HepG2 (cell line): ENCODE data around the gene ETF1. TPM values are rescaled to one million over a fixed set of nuclear protein-coding genes. Genes with fewer than 3 reads are reported as not detected.
A peak's percentile ranks its signal among the peaks of the same experiment; 100 is the strongest.

Source experiments
- ATAC-seq: fragments of 200-7000 bp; cut with Tn5 transposase; 3 replicates; pipeline ENCODE4 v1.9.1; 2020; ENCODE audit warnings: mild to moderate bottlenecking, moderate library complexity
- BruUV-seq: library from RNA; stranded (reverse); fragments of 400-500 nt; replicated peaks from 2 replicates; lab custom pipeline; 2021; lab: Mats Ljungman, UMichigan
- CTCF ChIA-PET: fragments of 300-600 bp; formaldehyde crosslinking; extraction: SDS; loops from one replicate; lab custom pipeline; 2021; ENCODE audit warnings: low total read pairs, inconsistent platforms, low intra/inter-chr PET ratio; lab: Yijun Ruan, JAX
- POLR2A ChIA-PET: fragments of 350-600 bp; sonication (Branson Sonifier 250); formaldehyde crosslinking; loops from one replicate; lab custom pipeline; 2020; ENCODE audit warnings: antibody characterized with exemption, inconsistent platforms; lab: Yijun Ruan, JAX
- DNase-seq: peaks from one replicate; pipeline ENCODE4 v3.0.0-alpha.2; 2015; ENCODE audit warnings: low spot score
- FAIRE-seq: peaks from 3 replicates; lab custom pipeline; 2011; peaks lifted over from hg19 to GRCh38; lab: Jason Lieb, UNC
- H2AFZ ChIP-seq: one replicate; pipeline ENCODE4 v1.6.1; 2011; ENCODE audit warnings: low read length, inconsistent platforms
- H3K27ac ChIP-seq: fragments of 300-600 bp; 3 replicates; pipeline ENCODE4 v1.8.0; 2011; ENCODE audit warnings: mixed run types, mild to moderate bottlenecking, mixed read lengths, low read length, inconsistent platforms; ENCODE audit not compliant: insufficient read depth; ENCODE audit errors: extremely low read length
- H3K27me3 ChIP-seq, 2 experiments: fragments of 200-600 bp in 1 of 2; 2 replicates in 1 of 2; 3 replicates in 1 of 2; pipeline versions ENCODE4 v1.6.0 to v1.8.0; 2011; ENCODE audit warnings: low read length in 2 of 2, mild to moderate bottlenecking in 2 of 2, moderate library complexity in 2 of 2, inconsistent platforms in 1 of 2; ENCODE audit not compliant: insufficient read depth in 2 of 2, control insufficient read depth in 1 of 2
- H3K36me3 ChIP-seq, 2 experiments: fragments of 200-600 bp in 1 of 2; replicated peaks in 1 of 2; 2 replicates in 1 of 2; 3 replicates in 1 of 2; pipeline versions ENCODE4 v1.5.1 to v1.8.0; 2011; ENCODE audit warnings: low read length in 2 of 2, inconsistent platforms in 1 of 2; ENCODE audit not compliant: insufficient read depth in 2 of 2, control insufficient read depth in 1 of 2
- H3K4me1 ChIP-seq: 2 replicates; pipeline ENCODE4 v1.5.1; 2012; ENCODE audit warnings: low read length, inconsistent platforms; ENCODE audit not compliant: insufficient read depth
- H3K4me2 ChIP-seq: 2 replicates; pipeline ENCODE4 v1.6.0; 2011; ENCODE audit warnings: low read depth, low read length, inconsistent platforms
- H3K4me3 ChIP-seq, 3 experiments: fragments of 200-600 bp in 1 of 3; sonication (generic), shearing (Covaris generic) in 1 of 3; replicated peaks in 1 of 3; 2 replicates each; pipeline ENCODE4 v1.5.1; 2011 to 2016; ENCODE audit warnings: low read length in 3 of 3, inconsistent platforms in 2 of 3, low read depth in 2 of 3, mild to moderate bottlenecking in 2 of 3, control low read depth in 1 of 3, mixed read lengths in 1 of 3; ENCODE audit not compliant: insufficient read depth in 1 of 3
- H3K79me2 ChIP-seq: one replicate; pipeline ENCODE4 v1.6.1; 2011; ENCODE audit warnings: low read length, inconsistent platforms; ENCODE audit not compliant: insufficient read depth
- H3K9ac ChIP-seq: 2 replicates; pipeline ENCODE4 v1.6.0; 2011; ENCODE audit warnings: mild to moderate bottlenecking, low read depth, low read length, inconsistent platforms; ENCODE audit not compliant: insufficient read depth
- H3K9me3 ChIP-seq: 2 replicates; pipeline ENCODE4 v1.5.1; 2012; ENCODE audit warnings: mild to moderate bottlenecking, low read length
- H4K20me1 ChIP-seq: 2 replicates; pipeline ENCODE4 v1.6.0; 2011; ENCODE audit warnings: inconsistent platforms, mild to moderate bottlenecking, low read length, moderate library complexity; ENCODE audit not compliant: insufficient read depth
- RBM22 ChIP-seq: fragments of 200-400 bp; formaldehyde crosslinking; optimal IDR thresholded peaks from 2 replicates; pipeline ENCODE3; 2017; ENCODE audit warnings: mild to moderate bottlenecking, low read length, moderate library complexity
- RNF219 ChIP-seq: sonication (generic); formaldehyde crosslinking; IDR thresholded peaks from 2 replicates; pipeline ENCODE4 v1.5.0; 2020; ENCODE audit warnings: mild to moderate bottlenecking, missing genetic modification reagents
- ZNF350 ChIP-seq: sonication (generic); formaldehyde crosslinking; IDR thresholded peaks from 2 replicates; pipeline ENCODE4 v1.4.0; 2020; ENCODE audit warnings: mild to moderate bottlenecking, low read depth, missing genetic modification reagents, borderline replicate concordance
- WGBS: methylation state at CpG from one replicate; pipeline ENCODE4 v1.1.6; 2017; ENCODE audit warnings: low lambda C conversion rate; 5-methylcytosine and 5-hydroxymethylcytosine counted together
- in situ Hi-C: cut with HindIII; loops from 2 replicates; pipeline ENCODE4 v1.10.0; 2017; ENCODE audit warnings: low pct_unique_long_range_greater_than_20kb; ENCODE audit not compliant: extremely low pct_ligation_motif_present
- intact Hi-C: fragments of 100-400 bp; cut with micrococcal nuclease; formaldehyde crosslinking; loops from one replicate; pipeline ENCODE4 v1.10.0; 2022; ENCODE audit not compliant: unreplicated experiment
- polyA plus RNA-seq, 8 experiments: library from polyadenylated mRNA; depleted of rRNA in 3 of 8; stranded (reverse) in 7 of 8; unstranded in 1 of 8; fragments of >200 nt; fragmentation: Illumina TruSeq in 4 of 8; extraction: Trizol in 4 of 8; gene quantifications; 2 replicates each; pipeline versions ENCODE4 v1.2.1 to v1.2.3, GENCODE V29; 2011 to 2016; ENCODE audit warnings: low read depth in 4 of 8, missing spikeins in 1 of 8, mixed read lengths in 1 of 8; ENCODE audit not compliant: insufficient read depth in 1 of 8
- total RNA-seq, 5 experiments: library from RNA; depleted of rRNA; stranded (reverse); fragments of >200 nt; fragmentation: Illumina TruSeq; extraction: Trizol; gene quantifications; 2 replicates each; pipeline ENCODE4 v1.2.3, GENCODE V29; 2016; ENCODE audit warnings: low read depth in 1 of 5

ETF1 gene
- total and polyA plus RNA-seq, 2 of the 13 experiments (the other 11 are each of a cell fraction or from before 2014, with no cell fraction given), result 52.1 to 184 TPM

- H3K27me3 ChIP-seq, result no peaks in the 10 kb centered on the region
- H3K4me3 ChIP-seq, result no peak overlapping the region
- no peak for DNase-seq
- TF ChIP-seq RBM22 (peak; percentile 58), ZNF350 (CRISPR knock-in tag) (no peak)
- no peak for ATAC-seq
- BruUV-seq, result no TSS peak
- peaks cover 33 to 92% of the 10 kb centered on the region in 2 experiments for H3K36me3 ChIP-seq
- H4K20me1 ChIP-seq, result peaks cover 11% of the 10 kb centered on the region
- FAIRE-seq, result no peak
- intact Hi-C loops, result no loop called here
- H3K9me3 ChIP-seq, result no peaks in the 10 kb centered on the region
- H2AFZ ChIP-seq, result no peak overlapping the region
- POLR2A ChIA-PET, result interaction anchor here (1.5 kb wide), 1 partner anchor 15 kb away, joined by 4 read pairs; the partner anchor contains the start of gene HSPA9
- H3K9ac ChIP-seq, result no peak overlapping the region
- H3K4me1 ChIP-seq, result no peaks in the 10 kb centered on the region
- no peak overlapping the region for H3K27ac ChIP-seq
- H3K79me2 ChIP-seq, result peaks cover 25% of the 10 kb centered on the region
- WGBS, result 98% methylated on average over 3 of the region's 7 CpGs
- in situ Hi-C loops, result no loop called here
- CTCF ChIA-PET, result no interaction called here
- no peak overlapping the region for H3K4me2 ChIP-seq
Observed at GRCh38 chr5:138559937-138560336, 16.9 kb upstream of the ETF1 start.

DNA sequence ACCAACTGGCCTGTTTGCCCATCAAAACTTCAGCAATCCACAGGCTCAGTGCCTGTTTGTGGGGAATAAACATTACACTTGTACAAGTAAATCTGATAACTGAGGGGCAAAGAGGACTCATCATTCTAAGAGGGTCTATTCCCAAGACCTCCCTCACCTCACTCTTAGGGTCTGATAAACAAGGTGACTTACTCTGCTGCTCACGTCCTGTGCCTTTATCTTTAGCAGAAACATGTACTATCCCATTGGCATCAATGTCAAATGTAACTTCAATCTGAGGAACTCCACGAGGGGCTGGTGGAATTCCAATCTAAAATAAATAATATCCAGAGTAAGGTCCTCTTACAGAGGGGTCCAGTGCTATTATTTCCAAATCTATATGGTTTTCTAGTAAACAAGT lies 14.6 kb upstream of the ETF1 start:
- Histone ChIP-seq H3K4me3 (no peak overlapping the region), H4K20me1 (peaks cover 3% of the 10 kb centered on the region; the same call in 1 of the 2 replicates), H3K4me1 (no peaks in the 10 kb centered on the region), H3K4me2 (no peak overlapping the region), H3K9ac (no peak overlapping the region), H3K27me3 (no peaks in the 10 kb centered on the region), H3K27ac (no peak overlapping the region), H3K79me2 (peaks cover 7% of the 10 kb centered on the region), H3K9me3 (no peaks in the 10 kb centered on the region), H2AFZ (no peak overlapping the region), H3K36me3 (peaks cover 27 to 79% of the 10 kb centered on the region in 2 experiments)
- WGBS, result 100% methylated on average over 2 of the region's 2 CpGs
- TF ChIP-seq RNF219 (CRISPR knock-in tag) (no peak), RBM22 (peak; percentile 68)
- intact Hi-C loops, result no loop called here
- DNase-seq (no peak), ATAC-seq (no peak), FAIRE-seq (no peak)
- no TSS peak for BruUV-seq
- POLR2A ChIA-PET, result no interaction called here
- in situ Hi-C loops, result no loop called here
- CTCF ChIA-PET, result no interaction called here
